Measurements from ENCODE around the gene TMEM219. TPM values are rescaled to one million over a fixed set of nuclear protein-coding genes. Genes with fewer than 3 reads are reported as not detected.

The TMEM219 gene
- total RNA-seq, 2 donors from 2014 or later = 122 to 136 TPM

GRCh38 chr16:30006095-30006473, 44.2 kb downstream of the TMEM219 start:
- no peak overlapping the region for H3K4me3 Mint-ChIP-seq

DNA sequence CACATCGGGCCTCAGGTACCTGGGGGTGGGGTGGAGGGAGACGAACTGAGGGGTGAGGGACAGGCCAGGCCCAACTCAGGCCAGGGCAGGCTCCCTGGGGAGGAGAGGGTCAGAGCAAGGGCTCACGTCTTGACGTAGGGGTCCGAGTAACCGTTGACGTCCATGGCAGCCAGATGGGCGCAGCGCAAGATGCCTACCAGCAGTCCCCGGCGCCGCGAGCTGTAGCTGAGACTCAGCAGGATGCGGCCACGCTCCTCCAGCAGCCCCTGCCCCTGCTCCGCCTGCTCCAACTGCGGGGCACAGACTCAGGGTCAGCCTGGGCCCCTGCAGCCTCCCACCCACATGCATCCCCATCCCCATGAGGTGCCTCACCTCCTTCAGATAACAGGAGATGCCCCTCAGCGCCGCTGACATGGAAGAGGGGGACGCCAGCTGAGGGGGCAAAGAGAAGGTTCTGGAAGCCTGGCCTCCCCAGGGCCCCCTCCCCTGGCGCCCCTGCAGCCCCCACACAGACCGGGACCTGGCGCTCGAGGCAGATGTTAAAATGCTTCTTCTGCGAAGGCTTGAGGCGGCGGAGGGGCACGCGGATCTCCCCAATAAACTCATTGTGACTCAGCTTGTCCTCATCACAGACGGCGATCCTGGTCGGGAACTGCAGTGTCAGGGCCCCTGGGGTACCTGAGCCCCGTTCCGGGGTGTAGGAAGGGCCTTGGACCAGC, 44.9 kb downstream of the TMEM219 start:
- H3K9me3 Mint-ChIP-seq = no peaks in the 10 kb centered on the region
- no peaks in the 10 kb centered on the region for H3K4me1 ChIP-seq (ENCODE audit: control insufficient read depth, insufficient read depth, low read length)
- peaks cover 32% of the 10 kb centered on the region for H3K27me3 Mint-ChIP-seq (ENCODE audit: insufficient read depth)
- no peak for DNase-seq
- peaks cover 7% of the 10 kb centered on the region for H3K36me3 ChIP-seq (ENCODE audit: control insufficient read depth, insufficient read depth, low read length)
- TF ChIP-seq, protein P1, sequence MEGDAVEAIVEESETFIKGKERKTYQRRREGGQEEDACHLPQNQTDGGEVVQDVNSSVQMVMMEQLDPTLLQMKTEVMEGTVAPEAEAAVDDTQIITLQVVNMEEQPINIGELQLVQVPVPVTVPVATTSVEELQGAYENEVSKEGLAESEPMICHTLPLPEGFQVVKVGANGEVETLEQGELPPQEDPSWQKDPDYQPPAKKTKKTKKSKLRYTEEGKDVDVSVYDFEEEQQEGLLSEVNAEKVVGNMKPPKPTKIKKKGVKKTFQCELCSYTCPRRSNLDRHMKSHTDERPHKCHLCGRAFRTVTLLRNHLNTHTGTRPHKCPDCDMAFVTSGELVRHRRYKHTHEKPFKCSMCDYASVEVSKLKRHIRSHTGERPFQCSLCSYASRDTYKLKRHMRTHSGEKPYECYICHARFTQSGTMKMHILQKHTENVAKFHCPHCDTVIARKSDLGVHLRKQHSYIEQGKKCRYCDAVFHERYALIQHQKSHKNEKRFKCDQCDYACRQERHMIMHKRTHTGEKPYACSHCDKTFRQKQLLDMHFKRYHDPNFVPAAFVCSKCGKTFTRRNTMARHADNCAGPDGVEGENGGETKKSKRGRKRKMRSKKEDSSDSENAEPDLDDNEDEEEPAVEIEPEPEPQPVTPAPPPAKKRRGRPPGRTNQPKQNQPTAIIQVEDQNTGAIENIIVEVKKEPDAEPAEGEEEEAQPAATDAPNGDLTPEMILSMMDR (conservative IDR thresholded peaks at IDR 0.05) = no peak
- peaks cover 10% of the 10 kb centered on the region for H3K36me3 Mint-ChIP-seq (ENCODE audit: low read depth)
- peaks cover 3% of the 10 kb centered on the region for H3K4me1 Mint-ChIP-seq
- H3K4me3 Mint-ChIP-seq = no peak overlapping the region
- no peak overlapping the region for H3K27ac Mint-ChIP-seq
- no peak overlapping the region for H3K27ac ChIP-seq (ENCODE audit: low read depth, low read length)
- H3K4me3 ChIP-seq (ENCODE audit: low read length) = no peak overlapping the region
- WGBS, 2 experiments (ENCODE audit: insufficient coverage in 1 of 2, insufficient read length in 1 of 2) = 93 to 97% methylated on average over 28 to 34 of the region's 34 CpGs
- H3K9ac ChIP-seq (ENCODE audit: extremely low read depth, low read length, poor library complexity, severe bottlenecking) = no peak overlapping the region
- H3K27me3 ChIP-seq (ENCODE audit: control insufficient read depth, insufficient read depth, low read length, poor library complexity, severe bottlenecking) = peaks cover 16% of the 10 kb centered on the region
- H3K9me3 ChIP-seq (ENCODE audit: control insufficient read depth, low read length) = no peaks in the 10 kb centered on the region

More at GRCh38 chr16:30006095-30006473, 44.2 kb downstream of the TMEM219 start:
- H3K27me3 ChIP-seq (ENCODE audit: control insufficient read depth, insufficient read depth, low read length, poor library complexity, severe bottlenecking) = peaks cover 10% of the 10 kb centered on the region
- 92 to 94% methylated on average over 9 to 18 of the region's 18 CpGs for WGBS, 2 experiments (ENCODE audit: insufficient coverage in 1 of 2, insufficient read length in 1 of 2)
- peaks cover 11% of the 10 kb centered on the region for H3K36me3 ChIP-seq (ENCODE audit: control insufficient read depth, insufficient read depth, low read length)
- no peak overlapping the region for H3K9ac ChIP-seq (ENCODE audit: extremely low read depth, low read length, poor library complexity, severe bottlenecking)
- peaks cover 27% of the 10 kb centered on the region for H3K27me3 Mint-ChIP-seq (ENCODE audit: insufficient read depth)
- no peaks in the 10 kb centered on the region for H3K9me3 ChIP-seq (ENCODE audit: control insufficient read depth, low read length)
- peaks cover 2% of the 10 kb centered on the region for H3K4me1 Mint-ChIP-seq
- H3K4me3 ChIP-seq (ENCODE audit: low read length) = no peak overlapping the region
- DNase-seq = no peak
- H3K27ac Mint-ChIP-seq = no peak overlapping the region
- H3K4me1 ChIP-seq (ENCODE audit: control insufficient read depth, insufficient read depth, low read length) = no peaks in the 10 kb centered on the region
- no peaks in the 10 kb centered on the region for H3K9me3 Mint-ChIP-seq
- H3K36me3 Mint-ChIP-seq (ENCODE audit: low read depth) = peaks cover 11% of the 10 kb centered on the region
- no peak overlapping the region for H3K27ac ChIP-seq (ENCODE audit: low read depth, low read length)
- TF ChIP-seq, protein P1 (conservative IDR thresholded peaks at IDR 0.05) = no peak

GRCh38 chr16:30007378-30007895, 45.6 kb downstream of the TMEM219 start:
- no peak for DNase-seq
- no peak overlapping the region for H3K9ac ChIP-seq (ENCODE audit: extremely low read depth, low read length, poor library complexity, severe bottlenecking)
- TF ChIP-seq, protein P1 (conservative IDR thresholded peaks at IDR 0.05) = no peak
- 69 to 87% methylated on average over 5 to 11 of the region's 11 CpGs for WGBS, 2 experiments (ENCODE audit: insufficient coverage in 1 of 2, insufficient read length in 1 of 2)
- Mint-ChIP-seq H3K27ac (no peak overlapping the region), H3K27me3 (ENCODE audit: insufficient read depth) (peaks cover 39% of the 10 kb centered on the region), H3K36me3 (ENCODE audit: low read depth) (peaks cover 9% of the 10 kb centered on the region), H3K9me3 (no peaks in the 10 kb centered on the region), H3K4me1 (peaks cover 7% of the 10 kb centered on the region), H3K4me3 (no peak overlapping the region)
- H3K27ac ChIP-seq (ENCODE audit: low read depth, low read length) = no peak overlapping the region
- H3K36me3 ChIP-seq (ENCODE audit: control insufficient read depth, insufficient read depth, low read length) = peaks cover under 1% of the 10 kb centered on the region
- H3K9me3 ChIP-seq (ENCODE audit: control insufficient read depth, low read length) = no peaks in the 10 kb centered on the region
- H3K4me1 ChIP-seq (ENCODE audit: control insufficient read depth, insufficient read depth, low read length) = no peaks in the 10 kb centered on the region
- peaks cover 22% of the 10 kb centered on the region for H3K27me3 ChIP-seq (ENCODE audit: control insufficient read depth, insufficient read depth, low read length, poor library complexity, severe bottlenecking)
- H3K4me3 ChIP-seq (ENCODE audit: low read length) = no peak overlapping the region
